Activated CD4-positive, alpha-beta memory T cell treated with anti-CD3 and anti-CD28 coated beads, Interleukin-2, amount 10 ng/mL, durations not matched to agents 7 days and 5 days (primary cell): ENCODE results near the gene IFT81. TPM values are rescaled to one million over a fixed set of nuclear protein-coding genes. Genes with fewer than 3 reads are reported as not detected.
"Not testable (repeated sequence)": the region's sequence is repeated elsewhere in the genome, so short reads cannot be mapped to it uniquely, and the experiment has no call there.

Experiments used
- CTCF ChIA-PET: fragments of 350-600 bp; sonication (Branson Sonifier 250); formaldehyde crosslinking; loops from one replicate; lab custom pipeline; 2021; ENCODE audit warnings: antibody characterized with exemption, inconsistent platforms; lab: Charles Lee
- POLR2A ChIA-PET: fragments of 350-600 bp; sonication (Branson Sonifier 250); formaldehyde crosslinking; loops from one replicate; lab custom pipeline; 2021; ENCODE audit warnings: antibody characterized with exemption; lab: Charles Lee
- DNase-seq: peaks from one replicate; pipeline ENCODE4 v3.0.0-alpha.2; 2020
- H3K27ac Mint-ChIP-seq: one replicate; pipeline ENCODE4 v1.8.0; 2021; ENCODE audit warnings: mild to moderate bottlenecking, mixed read lengths
- H3K27me3 Mint-ChIP-seq: one replicate; pipeline ENCODE4 v1.8.0; 2021; ENCODE audit warnings: mixed read lengths
- H3K36me3 Mint-ChIP-seq: one replicate; pipeline ENCODE4 v1.8.0; 2021; ENCODE audit warnings: low read depth, mixed read lengths
- H3K4me1 Mint-ChIP-seq: one replicate; pipeline ENCODE4 v1.8.0; 2021; ENCODE audit warnings: mixed read lengths
- H3K4me3 Mint-ChIP-seq: one replicate; pipeline ENCODE4 v1.8.0; 2021; ENCODE audit warnings: mild to moderate bottlenecking, mixed read lengths
- H3K9me3 Mint-ChIP-seq: one replicate; pipeline ENCODE4 v1.8.0; 2021; ENCODE audit warnings: mixed read lengths
- total RNA-seq, 2 experiments: library from RNA; stranded (reverse); gene quantifications; one replicate each; pipeline ENCODE4 v1.2.3, GENCODE V29; 2021

IFT81 gene
- total RNA-seq, 2 experiments from 2014 or later: 2.0 to 2.6 TPM

DNA sequence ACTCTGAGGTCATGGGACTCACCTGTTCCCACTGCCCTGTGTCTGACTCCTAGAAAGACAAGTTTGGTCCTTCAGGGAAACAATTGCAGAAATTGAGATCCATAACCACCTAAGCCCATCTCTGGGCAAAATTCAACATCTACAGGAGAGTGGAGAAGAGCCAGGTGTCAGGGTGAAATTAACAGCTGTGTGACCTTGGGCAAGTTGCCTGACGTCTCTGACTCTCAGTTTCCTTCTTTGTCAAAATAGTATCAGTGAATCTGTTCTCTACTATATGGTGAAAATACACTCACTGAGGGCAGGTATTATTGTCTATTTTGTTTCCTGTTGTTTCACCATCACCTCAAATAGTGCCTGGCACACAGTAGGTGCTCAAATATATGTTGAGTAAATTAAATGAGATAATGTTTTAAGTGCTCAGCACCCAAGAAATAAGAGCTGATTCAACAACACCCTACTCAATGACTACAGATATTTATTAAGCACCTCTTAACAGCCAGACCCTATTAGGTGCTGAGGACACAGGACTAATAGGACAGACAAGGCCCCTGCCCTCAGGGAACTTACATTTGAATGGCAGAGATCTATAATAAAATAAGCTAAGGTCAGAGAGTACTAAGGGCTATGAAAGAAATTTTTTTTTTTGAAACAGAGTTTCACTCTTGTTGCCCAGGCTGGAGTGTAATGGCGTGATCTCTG is 14.2 kb upstream of the IFT81 start:
- no peak for DNase-seq
- Mint-ChIP-seq H3K9me3 (no peaks in the 10 kb centered on the region), H3K4me1 (no peaks in the 10 kb centered on the region), H3K36me3 (no peaks in the 10 kb centered on the region), H3K27ac (no peak overlapping the region), H3K27me3 (peaks cover 8% of the 10 kb centered on the region), H3K4me3 (no peak overlapping the region)
- POLR2A ChIA-PET: no interaction called here
- CTCF ChIA-PET: interaction anchor here (0.8 kb wide), 1 partner anchor 10 kb away, joined by 5 read pairs; no protein-coding TSS in a partner anchor

GRCh38 chr12:110111476-110112334 is 12.5 kb upstream of the IFT81 start:
- no peaks in the 10 kb centered on the region for H3K4me1 Mint-ChIP-seq
- H3K27me3 Mint-ChIP-seq: peaks cover 8% of the 10 kb centered on the region
- no peak overlapping the region for H3K4me3 Mint-ChIP-seq
- no peaks in the 10 kb centered on the region for H3K36me3 Mint-ChIP-seq
- CTCF ChIA-PET: interaction anchor here (0.8 to 1.8 kb wide), 4 partner anchors 10 to 186 kb away, joined by 3 to 6 read pairs (median 4); partner anchors contain the start of gene IFT81
- POLR2A ChIA-PET: interaction anchor here (1.1 kb wide), 1 partner anchor 12 kb away, joined by 3 read pairs; no protein-coding TSS in a partner anchor
- H3K27ac Mint-ChIP-seq: no peak overlapping the region
- no peaks in the 10 kb centered on the region for H3K9me3 Mint-ChIP-seq
- DNase-seq: no peak

DNA sequence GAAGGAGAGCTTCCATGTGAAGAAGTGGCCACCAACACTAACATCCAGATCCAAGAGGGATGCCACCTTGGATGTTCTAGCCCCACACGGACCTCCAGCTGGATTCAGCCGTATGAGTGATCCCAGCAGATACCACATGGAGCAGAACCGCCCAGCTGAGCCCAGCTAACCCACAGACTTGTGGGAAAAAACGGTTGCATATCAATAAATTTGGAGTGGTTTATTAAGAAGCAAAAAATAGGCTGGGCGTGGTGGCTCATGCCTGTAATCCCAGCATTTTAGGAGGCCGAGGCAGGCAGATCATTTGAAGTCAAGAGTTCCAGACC is 11.9 kb upstream of the IFT81 start:
- CTCF ChIA-PET: interaction anchor here (1.4 to 1.8 kb wide), 3 partner anchors 11 to 12 kb away, joined by 3 to 6 read pairs (median 4); partner anchors contain the start of gene IFT81
- Mint-ChIP-seq H3K9me3 (no peaks in the 10 kb centered on the region), H3K4me1 (no peaks in the 10 kb centered on the region), H3K27ac (no peak overlapping the region), H3K4me3 (no peak overlapping the region), H3K36me3 (no peaks in the 10 kb centered on the region), H3K27me3 (peaks cover 8% of the 10 kb centered on the region)
- POLR2A ChIA-PET: no interaction called here
- DNase-seq: no peak

- Mint-ChIP-seq H3K27me3 (peaks cover 9% of the 10 kb centered on the region), H3K4me3 (no peak overlapping the region), H3K36me3 (no peaks in the 10 kb centered on the region), H3K9me3 (no peaks in the 10 kb centered on the region), H3K27ac (no peak overlapping the region), H3K4me1 (no peaks in the 10 kb centered on the region)
- CTCF ChIA-PET: no interaction called here
- POLR2A ChIA-PET: no interaction called here
- no peak for DNase-seq
Observed at GRCh38 chr12:110114528-110114937, 9.6 kb upstream of the IFT81 start.

- Mint-ChIP-seq H3K9me3 (no peaks in the 10 kb centered on the region), H3K27ac (no peak overlapping the region), H3K36me3 (no peaks in the 10 kb centered on the region), H3K4me1 (no peaks in the 10 kb centered on the region), H3K4me3 (no peak overlapping the region), H3K27me3 (peaks cover 16% of the 10 kb centered on the region)
- ChIA-PET CTCF (no interaction called here), POLR2A (no interaction called here)
- DNase-seq: no peak
Observed at GRCh38 chr12:110115675-110116074, 8.5 kb upstream of the IFT81 start.

DNA sequence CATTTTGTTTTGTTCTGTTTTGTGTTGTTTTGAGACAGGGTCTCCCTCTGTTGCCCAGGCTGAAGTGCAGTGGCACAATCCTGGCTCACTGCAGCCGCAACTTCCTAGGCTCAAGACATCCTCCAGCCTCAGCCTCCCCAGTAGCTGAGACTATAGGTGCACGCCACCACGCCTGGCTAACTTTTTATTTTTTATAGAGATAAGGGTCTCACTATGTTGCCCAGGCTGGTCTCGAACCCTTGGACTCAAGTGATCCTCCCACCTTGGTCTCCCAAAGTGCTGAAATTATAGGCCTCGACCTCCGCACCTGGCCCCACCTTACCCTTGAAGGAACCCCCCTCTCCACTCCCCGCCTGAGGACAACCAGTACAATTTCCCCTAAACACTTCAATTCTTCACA is 7.5 kb upstream of the IFT81 start:
- Mint-ChIP-seq H3K36me3 (no peaks in the 10 kb centered on the region), H3K9me3 (no peaks in the 10 kb centered on the region), H3K27me3 (peaks cover 21% of the 10 kb centered on the region), H3K27ac (no peak overlapping the region), H3K4me3 (no peak overlapping the region), H3K4me1 (no peaks in the 10 kb centered on the region)
- ChIA-PET POLR2A (no interaction called here), CTCF (no interaction called here)
- DNase-seq: no peak

DNA sequence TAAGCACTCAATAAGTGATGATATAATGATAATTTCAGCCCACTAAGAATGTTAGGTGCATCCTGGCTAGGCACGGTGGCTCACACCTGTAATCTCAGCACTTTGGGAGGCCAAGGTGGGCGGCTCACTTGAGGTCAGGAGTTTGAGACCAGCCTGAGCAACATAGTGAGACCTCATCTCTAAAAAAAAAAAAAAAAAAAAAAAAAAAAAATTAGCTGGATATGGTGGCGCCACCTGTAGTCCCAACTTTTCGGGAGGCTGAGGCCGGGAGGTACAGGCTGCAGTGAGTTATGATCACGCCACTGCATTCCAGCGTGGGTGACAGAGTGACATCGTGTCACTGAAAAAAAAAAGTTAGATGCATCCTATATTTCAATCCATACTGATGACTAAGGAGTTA is 6.9 kb upstream of the IFT81 start:
- H3K36me3 Mint-ChIP-seq, H3K4me1 Mint-ChIP-seq, DNase-seq, POLR2A ChIA-PET, CTCF ChIA-PET, H3K9me3 Mint-ChIP-seq, H3K4me3 Mint-ChIP-seq, H3K27ac Mint-ChIP-seq: not testable (repeated sequence)
- H3K27me3 Mint-ChIP-seq: peaks cover 22% of the 10 kb centered on the region

- H3K27ac Mint-ChIP-seq: no peak overlapping the region
- H3K36me3 Mint-ChIP-seq: no peaks in the 10 kb centered on the region
- CTCF ChIA-PET: interaction anchor here (0.7 kb wide), 1 partner anchor 45 kb away, joined by 5 read pairs; no protein-coding TSS in a partner anchor
- DNase-seq: no peak
- no peak overlapping the region for H3K4me3 Mint-ChIP-seq
- H3K9me3 Mint-ChIP-seq: no peaks in the 10 kb centered on the region
- H3K4me1 Mint-ChIP-seq: no peaks in the 10 kb centered on the region
- POLR2A ChIA-PET: no interaction called here
- H3K27me3 Mint-ChIP-seq: peaks cover 31% of the 10 kb centered on the region
Observed at GRCh38 chr12:110117956-110118685, 6.0 kb upstream of the IFT81 start.

DNA sequence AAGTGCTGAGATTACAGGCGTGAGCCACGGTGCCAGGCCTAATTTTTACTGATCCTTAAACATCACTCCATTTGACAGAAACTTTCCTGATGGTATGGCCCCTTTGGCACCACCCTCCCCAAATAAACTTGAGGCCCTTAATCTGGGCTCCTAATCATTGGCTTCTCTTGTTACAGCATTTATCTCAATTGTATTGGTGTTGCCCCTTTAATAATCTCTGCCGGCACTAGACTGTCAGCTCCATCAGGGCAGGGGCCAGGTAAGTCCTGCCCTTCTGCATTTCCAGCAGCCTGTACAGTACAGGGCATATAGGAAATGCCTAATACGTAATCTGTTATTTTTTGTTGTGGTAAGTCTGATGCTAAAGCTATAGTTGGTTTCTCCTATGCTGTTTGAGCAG is 1.2 kb upstream of the IFT81 start:
- POLR2A ChIA-PET: interaction anchor here (1.0 to 2.1 kb wide), 3 partner anchors 12 to 157 kb away, joined by 3 to 10 read pairs (median 3); partner anchors contain the start of gene ATP2A2
- Mint-ChIP-seq H3K9me3 (no peaks in the 10 kb centered on the region), H3K36me3 (no peaks in the 10 kb centered on the region), H3K4me3 (no peak overlapping the region), H3K4me1 (peaks cover 8% of the 10 kb centered on the region), H3K27ac (no peak overlapping the region), H3K27me3 (peaks cover 42% of the 10 kb centered on the region)
- CTCF ChIA-PET: interaction anchor here (1.3 to 2.0 kb wide), 4 partner anchors 11 to 157 kb away, joined by 3 to 7 read pairs (median 4); no protein-coding TSS in a partner anchor
- DNase-seq: no peak

- peaks cover 39% of the 10 kb centered on the region for H3K27me3 Mint-ChIP-seq
Observed at GRCh38 chr12:110123919-110124268, 263 bp upstream of the IFT81 start.

DNA sequence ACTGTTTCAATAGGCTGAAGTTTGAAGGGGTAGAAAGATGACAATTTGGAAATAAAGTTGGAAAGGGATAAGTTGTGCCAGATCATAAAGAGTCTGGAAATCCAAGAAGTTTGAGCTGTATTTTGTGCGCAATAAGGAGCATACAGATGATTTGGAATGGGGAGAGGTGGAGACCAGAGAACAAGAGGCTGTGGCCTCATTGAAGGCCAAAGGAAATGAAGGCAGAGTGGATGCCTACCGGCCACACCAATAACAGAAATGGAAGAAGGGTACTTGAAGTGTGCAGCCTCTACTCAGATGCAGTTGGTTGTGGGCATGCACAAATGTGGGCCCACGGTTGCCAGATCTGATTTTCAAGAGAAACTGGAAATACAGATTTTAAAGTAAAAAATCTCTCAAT is 2.4 kb downstream of the IFT81 start:
- H3K27ac Mint-ChIP-seq: no peak overlapping the region
- no peaks in the 10 kb centered on the region for H3K36me3 Mint-ChIP-seq
- peaks cover 23% of the 10 kb centered on the region for H3K27me3 Mint-ChIP-seq
- peaks cover 8% of the 10 kb centered on the region for H3K4me1 Mint-ChIP-seq
- DNase-seq: no peak
- no peak overlapping the region for H3K4me3 Mint-ChIP-seq
- H3K9me3 Mint-ChIP-seq: no peaks in the 10 kb centered on the region
- CTCF ChIA-PET: no interaction called here
- POLR2A ChIA-PET: no interaction called here

More at GRCh38 chr12:110123919-110124268, 263 bp upstream of the IFT81 start:
- peaks cover 8% of the 10 kb centered on the region for H3K4me1 Mint-ChIP-seq
- ChIA-PET CTCF (interaction anchor here (0.8 to 2.0 kb wide), 7 partner anchors 12 to 307 kb away, joined by 3 to 9 read pairs (median 4); no protein-coding TSS in a partner anchor), POLR2A (interaction anchor here (0.6 to 2.1 kb wide), 11 partner anchors 9 to 461 kb away, joined by 3 to 10 read pairs (median 4); partner anchors contain the start of genes ANKRD13A, ARPC3, ATP2A2 and C12orf76)
- H3K4me3 Mint-ChIP-seq: peak overlapping the region; percentile 53
- no peak overlapping the region for H3K27ac Mint-ChIP-seq
- no peak for DNase-seq
- H3K36me3 Mint-ChIP-seq: no peaks in the 10 kb centered on the region
- no peaks in the 10 kb centered on the region for H3K9me3 Mint-ChIP-seq

GRCh38 chr12:110134691-110135411 is 10.7 kb downstream of the IFT81 start:
- peaks cover 2% of the 10 kb centered on the region for H3K36me3 Mint-ChIP-seq
- CTCF ChIA-PET: interaction anchor here (0.7 to 1.4 kb wide), 3 partner anchors 10 to 297 kb away, joined by 3 read pairs; partner anchors contain the start of gene IFT81
- DNase-seq: no peak
- H3K27me3 Mint-ChIP-seq: no peaks in the 10 kb centered on the region
- H3K4me3 Mint-ChIP-seq: no peak overlapping the region
- POLR2A ChIA-PET: no interaction called here
- peaks cover 8% of the 10 kb centered on the region for H3K4me1 Mint-ChIP-seq
- H3K9me3 Mint-ChIP-seq: no peaks in the 10 kb centered on the region
- H3K27ac Mint-ChIP-seq: no peak overlapping the region
